ENCODE results near the gene ZFYVE21. TPM values are rescaled to one million over a fixed set of nuclear protein-coding genes. Genes with fewer than 3 reads are reported as not detected.

ZFYVE21 gene
- total RNA-seq, 2 donors from 2014 or later: 162 to 215 TPM

DNA sequence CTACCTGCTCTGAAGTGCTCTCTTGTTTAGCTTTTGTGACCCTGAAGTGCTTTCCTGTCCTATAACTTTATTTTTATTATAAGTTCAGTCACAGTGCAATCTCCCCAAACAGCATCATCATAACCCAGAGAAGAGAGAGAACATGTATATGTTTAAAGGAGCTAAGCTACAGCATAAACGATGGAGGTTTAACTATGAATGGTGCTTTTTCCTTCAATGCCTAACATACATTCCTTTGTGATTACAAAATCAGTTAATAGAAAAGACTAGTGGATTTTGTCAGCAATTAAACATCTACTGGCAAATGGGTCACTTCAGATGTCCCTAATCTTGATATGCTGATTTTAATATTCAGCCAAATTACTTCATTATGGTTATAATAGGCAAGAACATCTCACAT is 46.4 kb downstream of the ZFYVE21 start:
- intact Hi-C loops (cut with DNase I): no loop called here
- Histone ChIP-seq H3K4me3 (no peak overlapping the region), H3K4me1 (replicated peaks) (no peaks in the 10 kb centered on the region), H3K36me3 (no peaks in the 10 kb centered on the region), H3K9me3 (no peaks in the 10 kb centered on the region), H3K27me3 (replicated peaks; ENCODE audit: insufficient read depth) (no peaks in the 10 kb centered on the region), H3K27ac (no peak overlapping the region)
- TF ChIP-seq POLR2AphosphoS5 (IDR thresholded peaks at IDR 0.05): no peak
- no peak for TF ChIP-seq POLR2A (IDR thresholded peaks at IDR 0.05)
- TF ChIP-seq, protein P1, sequence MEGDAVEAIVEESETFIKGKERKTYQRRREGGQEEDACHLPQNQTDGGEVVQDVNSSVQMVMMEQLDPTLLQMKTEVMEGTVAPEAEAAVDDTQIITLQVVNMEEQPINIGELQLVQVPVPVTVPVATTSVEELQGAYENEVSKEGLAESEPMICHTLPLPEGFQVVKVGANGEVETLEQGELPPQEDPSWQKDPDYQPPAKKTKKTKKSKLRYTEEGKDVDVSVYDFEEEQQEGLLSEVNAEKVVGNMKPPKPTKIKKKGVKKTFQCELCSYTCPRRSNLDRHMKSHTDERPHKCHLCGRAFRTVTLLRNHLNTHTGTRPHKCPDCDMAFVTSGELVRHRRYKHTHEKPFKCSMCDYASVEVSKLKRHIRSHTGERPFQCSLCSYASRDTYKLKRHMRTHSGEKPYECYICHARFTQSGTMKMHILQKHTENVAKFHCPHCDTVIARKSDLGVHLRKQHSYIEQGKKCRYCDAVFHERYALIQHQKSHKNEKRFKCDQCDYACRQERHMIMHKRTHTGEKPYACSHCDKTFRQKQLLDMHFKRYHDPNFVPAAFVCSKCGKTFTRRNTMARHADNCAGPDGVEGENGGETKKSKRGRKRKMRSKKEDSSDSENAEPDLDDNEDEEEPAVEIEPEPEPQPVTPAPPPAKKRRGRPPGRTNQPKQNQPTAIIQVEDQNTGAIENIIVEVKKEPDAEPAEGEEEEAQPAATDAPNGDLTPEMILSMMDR (IDR thresholded peaks at IDR 0.05): no peak
- no peak for DNase-seq (ENCODE audit: low spot score)
- 47% methylated on average over 1 of the region's 1 CpG for WGBS

DNA sequence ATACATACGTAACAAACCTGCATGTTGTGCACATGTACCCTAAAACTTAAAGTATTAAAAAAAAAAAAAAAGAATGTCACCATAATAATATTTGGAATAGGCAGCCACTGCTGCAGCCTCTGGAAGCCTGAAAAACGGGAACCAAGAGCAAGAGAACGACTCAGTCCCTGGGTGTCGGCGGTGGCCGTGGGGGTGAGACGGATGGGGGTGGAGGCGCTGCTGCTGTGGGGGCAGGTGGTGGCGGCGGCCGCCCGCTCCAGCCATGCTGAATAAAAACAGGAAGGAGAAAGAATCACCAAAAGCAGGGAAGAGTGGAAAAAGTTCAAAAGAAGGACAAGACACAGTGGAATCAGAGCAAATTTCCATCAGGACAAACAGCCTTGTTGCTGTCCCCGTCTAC is 46.9 kb downstream of the ZFYVE21 start:
- intact Hi-C loops (cut with DNase I): no loop called here
- no peak for DNase-seq (ENCODE audit: low spot score)
- H3K27ac ChIP-seq: no peak overlapping the region

DNA sequence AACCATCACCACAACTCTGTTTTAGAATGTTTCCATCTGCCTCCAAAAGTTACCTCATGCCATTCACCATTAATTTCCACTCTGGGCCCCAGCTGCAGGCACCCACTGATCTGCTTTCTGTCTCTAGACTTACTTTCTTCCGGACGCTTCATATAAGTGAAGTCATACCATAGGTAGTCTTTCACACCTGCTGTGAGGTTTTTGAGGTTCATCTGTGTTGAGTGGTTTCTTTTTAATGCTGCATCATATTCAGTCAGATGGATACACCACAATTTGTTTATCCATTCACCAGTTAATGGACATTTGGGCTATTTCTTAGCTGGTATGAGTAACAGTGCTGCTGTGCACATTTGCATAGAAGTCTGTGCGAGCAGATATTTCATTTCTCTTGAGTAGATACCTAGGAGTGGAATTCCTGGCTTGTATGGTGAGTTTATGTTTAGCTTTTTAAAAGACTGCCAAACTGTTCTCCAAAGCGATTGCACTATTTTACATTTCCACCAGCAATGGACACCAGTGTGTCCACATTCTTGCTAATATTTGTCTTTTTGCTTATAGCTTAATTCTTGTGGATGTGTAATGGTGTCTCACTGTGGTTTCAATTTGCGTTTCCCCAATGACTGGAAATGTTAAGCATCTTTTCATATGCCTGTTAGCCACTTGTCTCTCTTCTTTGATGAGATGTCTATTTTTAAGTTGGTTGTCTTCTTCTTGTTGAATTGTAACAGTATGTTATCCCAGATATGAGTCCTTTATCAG is 48.3 kb downstream of the ZFYVE21 start:
- 96% methylated on average over 5 of the region's 5 CpGs for WGBS
- no peak for TF ChIP-seq POLR2A (IDR thresholded peaks at IDR 0.05)
- TF ChIP-seq, protein P1 (IDR thresholded peaks at IDR 0.05): no peak
- TF ChIP-seq POLR2AphosphoS5 (IDR thresholded peaks at IDR 0.05): no peak
- no peak overlapping the region for H3K4me3 ChIP-seq
- DNase-seq (ENCODE audit: low spot score): no peak
- no peaks in the 10 kb centered on the region for H3K36me3 ChIP-seq
- no peak overlapping the region for H3K27ac ChIP-seq
- no peaks in the 10 kb centered on the region for H3K9me3 ChIP-seq
- H3K27me3 ChIP-seq (replicated peaks; ENCODE audit: insufficient read depth): no peaks in the 10 kb centered on the region
- intact Hi-C loops (cut with DNase I): no loop called here
- H3K4me1 ChIP-seq (replicated peaks): no peaks in the 10 kb centered on the region

More for the DNA sequence above, 46.9 kb downstream of the ZFYVE21 start:
- H3K4me3 ChIP-seq: no peak overlapping the region
- WGBS: 90% methylated on average over 13 of the region's 13 CpGs
- no peaks in the 10 kb centered on the region for H3K27me3 ChIP-seq (replicated peaks; ENCODE audit: insufficient read depth)
- no peaks in the 10 kb centered on the region for H3K4me1 ChIP-seq (replicated peaks)
- H3K36me3 ChIP-seq: no peaks in the 10 kb centered on the region
- no peak for TF ChIP-seq POLR2A (IDR thresholded peaks at IDR 0.05)
- TF ChIP-seq POLR2AphosphoS5 (IDR thresholded peaks at IDR 0.05): no peak
- TF ChIP-seq, protein P1 (IDR thresholded peaks at IDR 0.05): no peak
- no peaks in the 10 kb centered on the region for H3K9me3 ChIP-seq

DNA sequence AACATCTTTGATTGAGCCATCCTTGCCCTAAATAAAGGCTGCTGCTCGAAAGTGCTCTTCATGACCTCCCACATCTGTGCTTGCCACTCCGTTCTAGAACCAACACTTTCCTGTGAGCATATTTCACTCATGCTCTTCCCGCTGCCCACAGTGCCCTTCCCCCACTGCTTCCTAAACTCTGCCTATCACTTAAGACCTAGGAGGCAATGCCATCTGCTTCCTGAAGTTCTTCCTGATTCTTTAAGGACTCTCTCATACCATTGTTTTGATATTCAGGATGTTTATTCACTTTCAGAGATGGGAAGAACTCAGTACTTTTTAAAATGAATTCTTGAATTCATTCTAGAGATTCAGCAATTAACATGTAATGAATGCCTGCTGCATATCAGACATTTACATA is 49.9 kb downstream of the ZFYVE21 start:
- no peak for DNase-seq (ENCODE audit: low spot score)
- WGBS: 89% methylated on average over 3 of the region's 3 CpGs

More for the DNA sequence above, 49.9 kb downstream of the ZFYVE21 start:
- TF ChIP-seq, protein P1 (IDR thresholded peaks at IDR 0.05): no peak
- TF ChIP-seq POLR2AphosphoS5 (IDR thresholded peaks at IDR 0.05) (no peak), POLR2A (IDR thresholded peaks at IDR 0.05) (no peak)
- Histone ChIP-seq H3K36me3 (no peaks in the 10 kb centered on the region), H3K4me3 (no peak overlapping the region), H3K9me3 (no peaks in the 10 kb centered on the region), H3K27ac (no peak overlapping the region), H3K27me3 (replicated peaks; ENCODE audit: insufficient read depth) (no peaks in the 10 kb centered on the region), H3K4me1 (replicated peaks) (peaks cover 4% of the 10 kb centered on the region)
- intact Hi-C loops (cut with DNase I): no loop called here
